KMS-11 (cell line): Measurements from ENCODE around the gene PRDM8.

Experiments
- H2AFZ ChIP-seq: fragments of 200-600 bp; sonication (generic); 2 replicates; pipeline ENCODE4 v1.6.1; 2016; ENCODE audit warnings: antibody characterized with exemption, mixed run types, low read depth
- H3K27ac ChIP-seq: fragments of 200-600 bp; sonication (generic); 2 replicates; pipeline ENCODE4 v1.6.1; 2016; ENCODE audit warnings: mild to moderate bottlenecking, mixed run types
- H3K27me3 ChIP-seq: fragments of 200-600 bp; sonication (generic); 2 replicates; pipeline ENCODE4 v1.6.1; 2017; ENCODE audit warnings: mild to moderate bottlenecking, low read depth, mixed run types, moderate library complexity; ENCODE audit not compliant: insufficient read depth
- H3K36me3 ChIP-seq: fragments of 200-600 bp; sonication (generic); 2 replicates; pipeline ENCODE4 v1.6.1; 2017; ENCODE audit warnings: mild to moderate bottlenecking, mixed run types; ENCODE audit not compliant: insufficient read depth
- H3K4me1 ChIP-seq: fragments of 200-600 bp; sonication (generic); 2 replicates; pipeline ENCODE4 v1.6.1; 2016; ENCODE audit warnings: mild to moderate bottlenecking, low read depth, mixed run types; ENCODE audit not compliant: poor library complexity, severe bottlenecking
- H3K4me2 ChIP-seq: fragments of 200-600 bp; sonication (generic); 2 replicates; pipeline ENCODE4 v1.7.0; 2016; ENCODE audit warnings: mild to moderate bottlenecking, mixed run types
- H3K4me3 ChIP-seq: fragments of 200-600 bp; sonication (generic); IDR thresholded peaks from 2 replicates; pipeline ENCODE4 v1.6.1; 2017; ENCODE audit warnings: low read depth, low read length, mixed read lengths; ENCODE audit not compliant: insufficient read depth
- H3K79me2 ChIP-seq: fragments of 200-600 bp; sonication (generic); 2 replicates; pipeline ENCODE4 v1.6.1; 2016; ENCODE audit warnings: low read depth, mixed run types; ENCODE audit not compliant: insufficient read depth
- H3K9ac ChIP-seq: fragments of 200-600 bp; sonication (generic); 2 replicates; pipeline ENCODE4 v1.6.1; 2016; ENCODE audit warnings: mild to moderate bottlenecking, mixed run types
- H4K20me1 ChIP-seq: fragments of 200-600 bp; sonication (generic); 2 replicates; pipeline ENCODE4 v1.6.1; 2016; ENCODE audit warnings: mild to moderate bottlenecking, mixed run types; ENCODE audit not compliant: insufficient read depth
- CTCF ChIP-seq: fragments of 200-600 bp; sonication (generic); conservative IDR thresholded peaks from 2 replicates; pipeline ENCODE4 v1.6.1; 2017; ENCODE audit warnings: low read depth, mild to moderate bottlenecking, antibody characterized with exemption, low read length, moderate library complexity, mixed read lengths

The PRDM8 gene

DNA sequence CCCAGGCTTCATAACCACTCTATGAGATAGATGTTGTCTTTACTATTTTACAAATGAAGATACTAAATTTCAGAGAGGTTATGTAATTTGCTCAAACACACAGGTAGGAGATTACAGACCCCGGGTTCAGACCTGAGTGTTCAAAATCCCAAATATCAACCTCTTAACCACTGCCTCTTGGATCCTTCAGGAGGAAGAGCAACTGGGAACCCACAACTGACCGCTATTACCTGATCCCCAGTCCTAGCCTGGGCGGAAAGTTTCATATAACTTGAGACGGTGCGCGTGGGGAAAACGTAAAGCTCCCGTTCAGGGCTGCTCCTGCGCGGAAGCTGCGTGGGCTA lies 8.9 kb upstream of the PRDM8 start:
- H3K4me2 ChIP-seq = no peak overlapping the region
- H3K4me1 ChIP-seq = peaks cover 4% of the 10 kb centered on the region
- no peak overlapping the region for H3K9ac ChIP-seq
- H3K79me2 ChIP-seq = no peaks in the 10 kb centered on the region
- no peaks in the 10 kb centered on the region for H3K36me3 ChIP-seq
- no peak overlapping the region for H3K27ac ChIP-seq
- no peak overlapping the region for H3K4me3 ChIP-seq
- TF ChIP-seq CTCF = no peak
- no peak overlapping the region for H2AFZ ChIP-seq
- no peaks in the 10 kb centered on the region for H3K27me3 ChIP-seq
- no peaks in the 10 kb centered on the region for H4K20me1 ChIP-seq

- Histone ChIP-seq H3K27ac (no peak overlapping the region), H3K27me3 (no peaks in the 10 kb centered on the region), H2AFZ (no peak overlapping the region), H3K4me1 (peaks cover 4% of the 10 kb centered on the region), H3K36me3 (no peaks in the 10 kb centered on the region), H3K9ac (no peak overlapping the region), H3K4me2 (no peak overlapping the region), H4K20me1 (no peaks in the 10 kb centered on the region), H3K4me3 (no peak overlapping the region), H3K79me2 (no peaks in the 10 kb centered on the region)
- no peak for TF ChIP-seq CTCF
Measured at GRCh38 chr4:80188801-80189458, 8.4 kb upstream of the PRDM8 start.

GRCh38 chr4:80189581-80189955 lies 7.7 kb upstream of the PRDM8 start:
- Histone ChIP-seq H3K79me2 (no peaks in the 10 kb centered on the region), H3K27me3 (no peaks in the 10 kb centered on the region), H3K4me3 (no peak overlapping the region), H3K4me1 (peaks cover 4% of the 10 kb centered on the region), H3K27ac (no peak overlapping the region), H3K4me2 (no peak overlapping the region), H3K36me3 (no peaks in the 10 kb centered on the region), H4K20me1 (no peaks in the 10 kb centered on the region), H3K9ac (no peak overlapping the region), H2AFZ (no peak overlapping the region)
- TF ChIP-seq CTCF = no peak

DNA sequence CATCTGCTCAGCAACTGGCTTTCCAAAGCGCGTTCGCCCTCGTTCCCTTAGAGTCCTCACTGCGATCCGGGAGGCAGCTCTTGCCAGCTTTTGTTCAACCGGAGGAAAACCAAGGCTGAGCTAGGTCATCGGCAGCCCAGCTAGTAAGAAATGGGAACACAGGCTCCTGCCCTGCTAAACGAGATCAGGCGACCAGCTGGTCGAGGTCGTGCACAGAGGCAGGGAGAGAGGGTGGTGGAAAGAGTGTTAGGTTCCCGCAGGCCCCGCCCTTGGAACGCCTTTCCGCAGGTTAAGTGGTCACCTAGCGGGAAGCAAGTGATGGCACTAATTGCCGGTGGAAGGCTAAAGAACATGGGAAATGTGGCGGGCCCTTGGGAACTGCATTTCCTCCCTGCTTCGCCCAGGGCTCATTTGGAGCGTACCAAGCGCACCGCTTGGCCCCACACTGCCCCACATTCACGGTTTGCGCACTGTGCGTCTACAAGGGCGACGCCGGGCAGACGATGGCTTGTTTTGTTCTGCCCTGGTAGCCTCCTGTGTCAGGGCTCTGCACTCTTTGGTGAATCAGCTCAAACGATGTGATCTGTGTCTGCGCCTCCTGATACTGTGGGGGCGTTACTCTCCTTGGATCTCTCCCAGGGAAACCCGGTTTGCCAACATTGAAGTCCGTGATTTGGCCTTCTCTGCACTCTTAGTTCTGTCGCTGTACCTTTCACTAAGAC lies 7.2 kb upstream of the PRDM8 start:
- no peaks in the 10 kb centered on the region for H3K79me2 ChIP-seq
- H3K4me1 ChIP-seq = peaks cover 2% of the 10 kb centered on the region
- H3K27me3 ChIP-seq = no peaks in the 10 kb centered on the region
- H3K27ac ChIP-seq = no peak overlapping the region
- H2AFZ ChIP-seq = no peak overlapping the region
- H3K4me3 ChIP-seq = no peak overlapping the region
- TF ChIP-seq CTCF = no peak
- no peak overlapping the region for H3K4me2 ChIP-seq
- no peaks in the 10 kb centered on the region for H4K20me1 ChIP-seq
- H3K36me3 ChIP-seq = no peaks in the 10 kb centered on the region
- no peak overlapping the region for H3K9ac ChIP-seq
